ENCODE data around the gene HTR3D. TPM values are rescaled to one million over a fixed set of nuclear protein-coding genes. Genes with fewer than 3 reads are reported as not detected.

The HTR3D gene
- total RNA-seq, 1 experiment from 2014 or later, result not detected

DNA sequence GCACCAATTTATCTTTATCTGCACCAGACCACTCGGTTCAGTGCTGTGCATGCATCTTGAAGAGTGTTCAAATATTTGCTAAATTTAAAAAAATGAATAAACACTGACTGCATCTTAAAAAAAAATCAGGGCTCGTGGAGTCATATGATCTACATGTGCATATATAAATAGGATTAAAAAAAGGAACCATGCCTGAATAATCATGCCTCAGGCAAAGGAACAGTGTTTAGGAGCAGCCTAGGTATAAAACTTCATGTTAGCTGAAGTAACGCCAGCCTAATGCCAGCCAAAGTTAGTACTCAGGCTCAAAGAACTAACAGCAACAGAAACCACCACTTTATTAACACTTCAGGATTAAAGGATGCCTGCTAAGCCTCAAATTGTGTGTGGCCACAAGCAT lies 23.4 kb upstream of the HTR3D start:
- ChIA-PET CTCF (no interaction called here), POLR2A (ENCODE audit: low non-redundant PET) (no interaction called here)
- no peak overlapping the region for H3K4me3 ChIP-seq (ENCODE audit: low read depth, low read length, poor library complexity, severe bottlenecking)
- no peak overlapping the region for H3K27ac ChIP-seq (ENCODE audit: low read depth, low read length, poor library complexity, severe bottlenecking)
- no TSS peak for BruUV-seq (replicated peaks)
- intact Hi-C loops (cut with micrococcal nuclease; ENCODE audit: unreplicated experiment), result no loop called here
- peaks cover 10% of the 10 kb centered on the region for H3K36me3 ChIP-seq (ENCODE audit: insufficient read depth, low read length, poor library complexity, severe bottlenecking)
- DNase-seq (ENCODE audit: low spot score), result no peak
- TF ChIP-seq EZH2 (IDR thresholded peaks at IDR 0.05; ENCODE audit: borderline replicate concordance, low read depth, low read length, poor library complexity, severe bottlenecking), result no peak
- TF ChIP-seq, protein P1, sequence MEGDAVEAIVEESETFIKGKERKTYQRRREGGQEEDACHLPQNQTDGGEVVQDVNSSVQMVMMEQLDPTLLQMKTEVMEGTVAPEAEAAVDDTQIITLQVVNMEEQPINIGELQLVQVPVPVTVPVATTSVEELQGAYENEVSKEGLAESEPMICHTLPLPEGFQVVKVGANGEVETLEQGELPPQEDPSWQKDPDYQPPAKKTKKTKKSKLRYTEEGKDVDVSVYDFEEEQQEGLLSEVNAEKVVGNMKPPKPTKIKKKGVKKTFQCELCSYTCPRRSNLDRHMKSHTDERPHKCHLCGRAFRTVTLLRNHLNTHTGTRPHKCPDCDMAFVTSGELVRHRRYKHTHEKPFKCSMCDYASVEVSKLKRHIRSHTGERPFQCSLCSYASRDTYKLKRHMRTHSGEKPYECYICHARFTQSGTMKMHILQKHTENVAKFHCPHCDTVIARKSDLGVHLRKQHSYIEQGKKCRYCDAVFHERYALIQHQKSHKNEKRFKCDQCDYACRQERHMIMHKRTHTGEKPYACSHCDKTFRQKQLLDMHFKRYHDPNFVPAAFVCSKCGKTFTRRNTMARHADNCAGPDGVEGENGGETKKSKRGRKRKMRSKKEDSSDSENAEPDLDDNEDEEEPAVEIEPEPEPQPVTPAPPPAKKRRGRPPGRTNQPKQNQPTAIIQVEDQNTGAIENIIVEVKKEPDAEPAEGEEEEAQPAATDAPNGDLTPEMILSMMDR (conservative IDR thresholded peaks at IDR 0.05; ENCODE audit: low read depth, low read length), result no peak
- H3K4me1 ChIP-seq (ENCODE audit: insufficient read depth, low read length, poor library complexity, severe bottlenecking), result peaks cover 14% of the 10 kb centered on the region
- no peaks in the 10 kb centered on the region for H3K27me3 ChIP-seq (replicated peaks; ENCODE audit: insufficient read depth, low read depth, low read length, poor library complexity)
- H3K9me3 ChIP-seq (ENCODE audit: low read depth, low read length, poor library complexity, severe bottlenecking), result no peaks in the 10 kb centered on the region

DNA sequence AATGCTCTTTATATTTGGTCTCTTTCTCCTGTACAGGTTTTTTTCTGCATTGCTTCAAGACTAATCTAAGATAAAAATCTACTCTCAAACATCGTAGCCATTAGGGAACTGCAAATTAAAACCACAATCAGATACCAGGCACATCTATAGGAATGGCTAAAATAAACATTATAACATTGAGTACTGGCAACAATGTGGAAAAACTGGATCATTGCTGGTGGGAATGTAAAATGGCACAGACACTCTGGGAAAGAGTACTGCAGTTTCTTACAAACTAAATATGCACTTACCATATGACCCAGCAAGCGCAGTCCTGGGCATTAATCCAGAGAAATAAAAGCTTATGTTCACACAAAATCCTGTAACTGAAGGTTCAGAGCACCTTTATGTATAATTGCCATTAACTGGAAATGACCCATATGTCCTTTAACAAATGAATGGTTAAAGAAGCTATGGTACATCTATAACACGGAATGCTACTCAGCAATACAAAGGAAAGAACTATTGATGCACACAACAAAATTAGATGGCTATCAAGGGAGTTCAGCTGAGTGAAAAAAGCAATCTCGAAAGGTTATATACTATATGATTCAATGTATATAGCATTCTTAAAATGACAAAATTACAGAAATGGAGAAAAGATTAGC lies 20.2 kb upstream of the HTR3D start:
- no peaks in the 10 kb centered on the region for H3K9me3 ChIP-seq (ENCODE audit: low read depth, low read length, poor library complexity, severe bottlenecking)
- ChIA-PET POLR2A (ENCODE audit: low non-redundant PET) (no interaction called here), CTCF (no interaction called here)
- TF ChIP-seq EZH2 (IDR thresholded peaks at IDR 0.05; ENCODE audit: borderline replicate concordance, low read depth, low read length, poor library complexity, severe bottlenecking), result no peak
- TF ChIP-seq, protein P1 (conservative IDR thresholded peaks at IDR 0.05; ENCODE audit: low read depth, low read length), result no peak
- H3K4me1 ChIP-seq (ENCODE audit: insufficient read depth, low read length, poor library complexity, severe bottlenecking), result peaks cover 9% of the 10 kb centered on the region
- no peak for DNase-seq (ENCODE audit: low spot score)
- no peak overlapping the region for H3K27ac ChIP-seq (ENCODE audit: low read depth, low read length, poor library complexity, severe bottlenecking)
- intact Hi-C loops (cut with micrococcal nuclease; ENCODE audit: unreplicated experiment), result no loop called here
- peaks cover 7% of the 10 kb centered on the region for H3K36me3 ChIP-seq (ENCODE audit: insufficient read depth, low read length, poor library complexity, severe bottlenecking)
- BruUV-seq (replicated peaks), result no TSS peak
- no peaks in the 10 kb centered on the region for H3K27me3 ChIP-seq (replicated peaks; ENCODE audit: insufficient read depth, low read depth, low read length, poor library complexity)
- H3K4me3 ChIP-seq (ENCODE audit: low read depth, low read length, poor library complexity, severe bottlenecking), result no peak overlapping the region

DNA sequence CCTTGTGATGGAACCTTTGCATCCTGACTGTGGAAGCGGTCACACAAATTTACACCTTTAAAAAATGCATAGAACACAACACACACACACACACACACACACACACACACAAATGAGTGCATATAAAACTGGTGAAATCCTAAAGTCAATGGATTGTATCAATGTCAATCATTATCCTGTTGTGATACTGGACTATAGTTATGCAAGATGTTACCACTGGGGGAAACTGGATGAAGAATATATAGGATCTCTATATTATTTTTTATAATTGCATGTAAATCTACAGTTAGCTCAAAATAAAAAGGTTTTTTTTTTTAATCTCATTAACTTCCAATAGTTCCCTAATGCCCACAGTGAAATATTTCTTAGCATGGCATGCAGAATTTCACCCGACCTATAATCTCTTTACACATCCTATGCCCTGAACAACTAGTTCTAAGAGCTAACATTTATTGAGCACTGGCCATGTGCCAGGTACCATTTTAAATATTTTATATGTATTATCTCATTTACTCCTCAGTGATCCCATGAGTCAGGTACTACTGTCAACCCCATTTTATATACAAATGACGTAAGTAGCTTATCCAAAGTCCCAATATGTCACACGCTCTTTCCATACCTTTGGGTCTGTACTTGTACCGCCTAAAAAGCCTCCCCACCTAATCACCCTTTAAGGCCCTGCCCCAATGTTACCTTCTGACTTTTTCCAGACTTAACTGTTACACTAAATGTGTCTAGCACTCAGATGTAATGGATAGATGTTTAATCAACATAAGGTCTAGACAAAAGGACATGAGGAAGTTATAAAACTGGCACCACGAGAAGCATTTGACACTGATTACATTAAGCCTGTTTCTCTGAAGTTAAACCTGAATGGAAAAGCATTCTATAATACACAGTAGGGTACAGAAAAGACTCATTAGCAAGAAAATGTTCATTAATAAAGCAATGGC lies 19.3 kb upstream of the HTR3D start:
- peaks cover 10% of the 10 kb centered on the region for H3K4me1 ChIP-seq (ENCODE audit: insufficient read depth, low read length, poor library complexity, severe bottlenecking)
- ChIA-PET CTCF (no interaction called here), POLR2A (ENCODE audit: low non-redundant PET) (no interaction called here)
- H3K27ac ChIP-seq (ENCODE audit: low read depth, low read length, poor library complexity, severe bottlenecking), result no peak overlapping the region
- peaks cover 7% of the 10 kb centered on the region for H3K36me3 ChIP-seq (ENCODE audit: insufficient read depth, low read length, poor library complexity, severe bottlenecking)
- DNase-seq (ENCODE audit: low spot score), result no peak
- intact Hi-C loops (cut with micrococcal nuclease; ENCODE audit: unreplicated experiment), result no loop called here
- H3K9me3 ChIP-seq (ENCODE audit: low read depth, low read length, poor library complexity, severe bottlenecking), result no peaks in the 10 kb centered on the region
- H3K27me3 ChIP-seq (replicated peaks; ENCODE audit: insufficient read depth, low read depth, low read length, poor library complexity), result no peaks in the 10 kb centered on the region
- no TSS peak for BruUV-seq (replicated peaks)
- no peak overlapping the region for H3K4me3 ChIP-seq (ENCODE audit: low read depth, low read length, poor library complexity, severe bottlenecking)
- TF ChIP-seq, protein P1 (conservative IDR thresholded peaks at IDR 0.05; ENCODE audit: low read depth, low read length), result no peak
- no peak for TF ChIP-seq EZH2 (IDR thresholded peaks at IDR 0.05; ENCODE audit: borderline replicate concordance, low read depth, low read length, poor library complexity, severe bottlenecking)

Data from A673 (cell line).